ENCODE results near the gene RAP2B. TPM values are rescaled to one million over a fixed set of nuclear protein-coding genes. Genes with fewer than 3 reads are reported as not detected.

RAP2B gene
- total and polyA plus RNA-seq, 2 donors (not counting 3 experiments of a cell fraction or from before 2014, with no cell fraction given), result 8.3 to 27.5 TPM

GRCh38 chr3:153161138-153161713 is 800 bp upstream of the RAP2B start:
- FAIRE-seq, result peak; percentile 99
- DNase-seq (ENCODE audit: low read depth, low spot score), result peak; percentile 99
- Histone ChIP-seq H3K4me3 (replicated peaks in 1 of 3; ENCODE audit: insufficient read depth in 1 of 3, low read depth in 1 of 3, low read length in 3 of 3) (peak overlapping the region; percentile 88 to 100 (median 94)), H3K9ac (replicated peaks; ENCODE audit: extremely low read depth, insufficient read depth, low read length) (peak overlapping the region; percentile 82), H3K79me2 (ENCODE audit: control insufficient read depth, insufficient read depth, low read length) (peaks cover 42% of the 10 kb centered on the region), H4K20me1 (replicated peaks; ENCODE audit: control insufficient read depth, extremely low read depth, insufficient read depth, low read length) (peaks cover 7% of the 10 kb centered on the region), H3K27me3 (ENCODE audit: control insufficient read depth in 2 of 2, insufficient read depth in 2 of 2, low read length in 2 of 2) (no peaks in the 10 kb centered on the region), H3K9me3 (replicated peaks; ENCODE audit: control insufficient read depth, insufficient read depth, low read length) (no peaks in the 10 kb centered on the region), H3K4me1 (ENCODE audit: control insufficient read depth, extremely low read depth, insufficient read depth, low read length) (peaks cover 18% of the 10 kb centered on the region), H3K27ac (ENCODE audit: insufficient read depth, low read depth, low read length) (peak overlapping the region; percentile 84), H2AFZ (ENCODE audit: low read depth, low read length) (peak overlapping the region; percentile 89), H3K36me3 (ENCODE audit: control insufficient read depth in 2 of 2, extremely low read depth in 1 of 2, insufficient read depth in 2 of 2, low read length in 2 of 2) (no peaks in the 10 kb centered on the region), H3K4me2 (ENCODE audit: insufficient read depth, low read length) (peak overlapping the region; percentile 91), H3K9me1 (replicated peaks; ENCODE audit: control insufficient read depth, extremely low read depth, insufficient read depth, low read length) (no peaks in the 10 kb centered on the region)
- TF ChIP-seq EZH2 (IDR thresholded peaks at IDR 0.05; ENCODE audit: borderline replicate concordance, low read depth, low read length, severe bottlenecking) (no peak), FOS (IDR thresholded peaks at IDR 0.05; ENCODE audit: borderline replicate concordance, insufficient read depth, low read length) (no peak), POLR2A (IDR thresholded peaks at IDR 0.05; ENCODE audit: low read depth, low read length) (no peak), MYC (IDR thresholded peaks at IDR 0.05; ENCODE audit: low read depth, low read length) (no peak), CTCF (IDR thresholded peaks at IDR 0.05; ENCODE audit: extremely low read depth in 1 of 2, insufficient read depth in 1 of 2, low read depth in 1 of 2, low read length in 2 of 2) (no peak), JUN (IDR thresholded peaks at IDR 0.05; ENCODE audit: borderline replicate concordance, insufficient read depth, insufficient read length, low read depth) (no peak), MAX (IDR thresholded peaks at IDR 0.05; ENCODE audit: insufficient read depth, insufficient read length) (no peak), POLR2AphosphoS5 (IDR thresholded peaks at IDR 0.05; ENCODE audit: insufficient read depth, low read depth, low read length) (no peak), GATA2 (IDR thresholded peaks at IDR 0.05; ENCODE audit: insufficient read depth, insufficient read length, low read depth, low read length) (no peak)
- no TSS peak for BruUV-seq (replicated peaks)
- intact Hi-C loops (cut with micrococcal nuclease), result loop anchor here (1.0 to 10.0 kb wide), 8 partner anchors 16 to 856 kb away; no protein-coding TSS in a partner anchor
- dilution Hi-C loops (cut with MboI; ENCODE audit: extremely low pct_ligation_motif_present, low sequenced_read_pairs), result no loop called here
- ChIA-PET POLR2A (interaction anchor here (0.7 to 1.8 kb wide), 12 partner anchors 11 to 121 kb away, joined by 3 to 15 read pairs (median 4); no protein-coding TSS in a partner anchor), CTCF (interaction anchor here (0.6 to 10.6 kb wide), 16 partner anchors 11 to 809 kb away, joined by 3 to 203 read pairs (median 4); no protein-coding TSS in a partner anchor)

Measured in endothelial cell of umbilical vein (primary cell).